ENCODE results near the gene ZXDC. TPM values are rescaled to one million over a fixed set of nuclear protein-coding genes. Genes with fewer than 3 reads are reported as not detected.

Gene ZXDC
- polyA plus RNA-seq, 1 donor: 25.6 TPM

DNA sequence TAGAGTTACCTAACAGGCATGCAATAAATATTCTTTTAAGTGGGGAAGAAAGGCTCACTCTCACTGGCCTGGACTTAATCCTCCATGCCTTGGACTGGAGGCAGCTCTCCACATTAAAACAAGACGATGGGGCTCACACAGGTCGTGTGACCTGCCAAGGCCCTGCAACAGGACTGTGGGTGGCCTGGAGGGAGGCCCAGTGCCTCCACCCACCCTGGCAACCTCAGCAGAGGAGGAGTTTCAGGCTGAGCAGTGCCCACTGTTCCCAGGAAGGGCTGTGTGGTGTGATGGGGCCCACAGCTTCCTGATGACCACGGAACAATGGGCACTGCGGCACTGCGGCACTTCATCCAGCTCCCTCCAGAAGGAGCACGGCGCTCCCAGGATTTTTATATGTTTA lies 36.3 kb upstream of the ZXDC start:
- DNase-seq (ENCODE audit: low read depth): no peak

- DNase-seq (ENCODE audit: low read depth): no peak
These were observed 35.6 kb upstream of the ZXDC start for GRCh38 chr3:126511291-126511690.

DNA sequence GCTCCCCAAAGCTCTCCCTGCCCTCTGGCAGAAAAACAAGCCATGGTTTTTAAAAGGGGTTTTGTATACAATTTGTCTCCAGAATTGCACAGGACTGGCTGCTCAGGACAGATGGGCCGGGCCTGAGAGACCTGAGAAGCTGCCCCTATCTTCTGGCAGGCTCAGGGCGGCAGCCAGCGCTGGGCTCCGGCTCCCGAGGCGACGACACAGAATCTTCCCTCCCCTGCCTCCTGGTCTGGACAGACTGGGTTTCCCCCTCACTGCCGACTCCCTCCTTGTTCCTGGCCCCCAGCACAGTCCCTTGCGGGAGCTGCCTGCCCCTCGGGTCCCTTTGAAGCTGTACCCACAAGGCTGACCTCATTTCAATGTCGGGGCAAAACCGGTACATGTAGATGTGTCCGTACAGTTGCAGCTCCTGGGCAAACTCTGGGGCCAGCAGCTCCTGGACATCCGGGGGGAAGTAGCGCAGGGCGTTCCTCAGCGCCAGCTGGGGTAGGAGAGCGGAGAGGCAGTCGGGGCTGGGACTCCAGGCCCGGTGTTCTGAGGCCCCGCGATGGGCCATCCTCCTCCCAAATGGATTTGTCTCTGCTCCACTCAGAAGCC lies 34.7 kb upstream of the ZXDC start:
- no peak for DNase-seq (ENCODE audit: low read depth)

DNA sequence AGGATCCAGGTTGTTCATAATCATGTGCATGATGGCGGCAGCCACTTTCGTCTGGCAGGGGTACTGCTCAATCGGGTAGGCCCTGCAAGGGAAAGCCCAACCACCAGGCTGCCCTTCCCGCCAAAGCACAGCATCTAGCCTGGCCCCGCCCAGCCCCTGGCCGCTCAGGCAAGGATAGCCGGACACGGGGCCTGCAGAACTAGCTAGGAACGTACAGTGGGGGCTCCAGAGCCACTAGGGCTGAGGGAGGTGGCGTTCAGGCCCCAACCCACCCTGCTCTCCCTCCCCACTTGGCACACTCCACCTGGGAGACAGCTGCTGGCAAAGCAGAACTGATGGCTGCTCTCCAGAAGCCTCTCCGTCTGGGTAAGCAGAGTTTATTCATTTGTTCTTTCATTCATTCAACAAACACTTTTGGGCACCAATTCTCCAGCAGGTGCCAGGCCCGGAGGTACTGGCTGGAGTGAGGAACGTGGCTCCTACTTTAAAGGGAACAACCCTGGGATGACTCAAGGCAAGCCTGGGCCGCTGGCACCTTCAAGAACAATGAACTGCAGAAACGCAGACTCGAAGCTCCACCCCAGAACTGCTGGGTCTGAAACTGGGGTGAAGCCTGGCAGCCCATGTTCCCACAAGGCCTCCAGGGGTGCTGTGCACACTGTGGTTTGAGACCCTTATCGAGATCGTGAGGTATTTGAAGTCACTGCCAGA lies 34.1 kb upstream of the ZXDC start:
- DNase-seq (ENCODE audit: low read depth): no peak

- no peak for DNase-seq (ENCODE audit: low read depth)
These were observed 32.9 kb upstream of the ZXDC start for GRCh38 chr3:126508564-126508964.

DNA sequence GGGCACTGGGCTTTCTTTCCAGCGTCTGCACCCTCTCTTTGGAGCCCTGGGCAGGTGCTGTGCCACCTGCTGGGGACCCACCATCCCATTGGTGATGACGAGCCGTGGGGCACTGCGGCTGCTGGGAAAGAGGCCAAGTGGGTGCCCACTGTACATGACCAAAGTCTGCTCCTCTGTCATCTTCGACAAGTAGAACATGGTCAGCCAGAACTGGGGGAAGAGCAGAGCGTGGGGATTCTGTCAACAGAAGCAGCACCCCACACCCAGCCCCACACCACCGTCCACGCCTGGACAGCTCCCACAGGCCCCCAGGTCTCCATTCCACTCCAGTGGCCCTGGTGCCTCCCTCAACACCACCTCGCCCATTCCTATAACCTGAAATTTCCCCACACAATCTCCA lies 32.2 kb upstream of the ZXDC start:
- DNase-seq (ENCODE audit: low read depth): no peak

DNA sequence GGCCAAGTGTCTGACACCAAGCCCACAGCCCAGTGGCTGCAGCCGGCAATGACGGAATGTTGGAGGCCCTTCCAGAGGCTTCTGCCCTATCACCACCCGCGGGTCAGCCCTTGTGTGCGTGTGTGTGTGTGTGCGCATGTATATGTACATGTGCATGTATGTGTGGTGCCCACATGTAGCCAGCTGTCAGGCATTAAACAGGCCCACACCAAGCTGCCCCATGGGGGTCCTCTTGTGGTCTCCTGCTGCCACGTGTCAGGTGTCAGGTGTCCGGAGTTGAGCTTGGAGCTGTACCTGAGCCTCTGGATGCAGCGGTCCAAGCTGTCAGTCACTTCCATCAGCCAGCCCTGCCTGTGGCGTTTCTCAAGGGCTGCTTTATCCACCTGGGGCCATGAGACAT lies 28.0 kb upstream of the ZXDC start:
- no peak for DNase-seq (ENCODE audit: low read depth)

DNA sequence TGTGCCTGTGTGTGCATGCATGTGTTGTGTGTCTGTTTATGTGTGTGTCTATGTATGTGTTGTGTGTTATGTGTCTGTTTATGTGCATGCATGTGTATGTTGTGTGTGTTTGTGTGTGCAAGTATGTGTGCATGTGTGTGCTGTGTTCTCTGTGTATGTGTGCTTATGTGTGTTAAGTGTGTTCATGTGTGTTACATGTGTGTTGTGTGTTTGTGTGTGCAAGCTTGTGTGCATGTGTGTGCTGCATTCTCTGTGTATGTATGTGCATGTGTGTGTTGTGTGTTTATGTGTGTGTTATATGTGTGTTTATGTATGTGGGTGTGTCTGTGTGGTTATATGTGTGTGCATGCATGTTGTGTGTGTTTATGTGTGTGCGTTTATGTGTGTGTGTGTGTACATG lies 27.0 kb upstream of the ZXDC start:
- DNase-seq (ENCODE audit: low read depth): no peak

DNA sequence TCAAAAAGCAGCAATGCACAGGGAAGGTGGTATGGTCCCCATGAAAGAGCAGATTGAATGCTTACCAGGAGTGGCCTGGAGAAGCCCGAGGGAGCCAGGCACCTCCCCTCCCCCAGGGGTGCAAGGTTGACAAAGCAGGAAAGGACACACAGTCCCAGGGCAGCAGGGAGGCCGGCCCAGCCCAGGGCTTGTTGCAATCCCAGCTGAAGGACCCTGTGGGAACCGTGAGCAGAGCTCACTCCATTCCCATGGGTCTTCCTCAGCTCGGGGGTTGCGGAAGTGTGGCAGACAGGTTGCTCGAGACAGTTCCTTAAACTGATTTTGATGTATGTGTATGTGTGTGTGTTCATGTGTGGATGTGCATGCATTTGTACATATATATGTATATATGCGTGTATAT lies 26.0 kb upstream of the ZXDC start:
- no peak for DNase-seq (ENCODE audit: low read depth)

- DNase-seq (ENCODE audit: low read depth): no peak
These were observed 25.4 kb upstream of the ZXDC start for GRCh38 chr3:126501054-126501453.

DNA sequence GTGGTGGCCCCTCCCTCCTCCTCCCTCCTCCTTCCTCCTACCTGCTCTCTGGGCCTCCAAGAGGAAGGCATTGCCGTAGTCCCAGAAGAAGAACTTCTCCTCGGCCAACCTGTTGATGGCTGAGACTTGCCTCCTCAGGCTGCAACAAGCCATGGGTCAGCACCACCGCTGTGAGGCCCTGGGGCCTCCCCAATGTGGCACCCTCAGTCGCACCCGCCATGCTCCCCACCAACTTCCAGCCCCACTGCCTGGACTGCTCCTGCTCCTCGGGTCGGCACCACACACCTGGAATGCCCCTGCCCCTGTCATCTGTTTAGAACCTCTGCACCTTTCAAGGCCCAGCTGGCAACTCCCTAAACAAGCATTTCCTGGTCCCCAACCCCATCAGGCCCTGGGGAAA lies 24.3 kb upstream of the ZXDC start:
- DNase-seq (ENCODE audit: low read depth): no peak

- DNase-seq (ENCODE audit: low read depth): no peak
These were observed 23.7 kb upstream of the ZXDC start for GRCh38 chr3:126499401-126499800.

- DNase-seq (ENCODE audit: low read depth): no peak
These were observed 23.2 kb upstream of the ZXDC start for GRCh38 chr3:126498929-126499328.

- no peak for DNase-seq (ENCODE audit: low read depth)
These were observed 22.8 kb upstream of the ZXDC start for GRCh38 chr3:126498461-126498860.

- DNase-seq (ENCODE audit: low read depth): no peak
These were observed 22.3 kb upstream of the ZXDC start for GRCh38 chr3:126497956-126498355.

DNA sequence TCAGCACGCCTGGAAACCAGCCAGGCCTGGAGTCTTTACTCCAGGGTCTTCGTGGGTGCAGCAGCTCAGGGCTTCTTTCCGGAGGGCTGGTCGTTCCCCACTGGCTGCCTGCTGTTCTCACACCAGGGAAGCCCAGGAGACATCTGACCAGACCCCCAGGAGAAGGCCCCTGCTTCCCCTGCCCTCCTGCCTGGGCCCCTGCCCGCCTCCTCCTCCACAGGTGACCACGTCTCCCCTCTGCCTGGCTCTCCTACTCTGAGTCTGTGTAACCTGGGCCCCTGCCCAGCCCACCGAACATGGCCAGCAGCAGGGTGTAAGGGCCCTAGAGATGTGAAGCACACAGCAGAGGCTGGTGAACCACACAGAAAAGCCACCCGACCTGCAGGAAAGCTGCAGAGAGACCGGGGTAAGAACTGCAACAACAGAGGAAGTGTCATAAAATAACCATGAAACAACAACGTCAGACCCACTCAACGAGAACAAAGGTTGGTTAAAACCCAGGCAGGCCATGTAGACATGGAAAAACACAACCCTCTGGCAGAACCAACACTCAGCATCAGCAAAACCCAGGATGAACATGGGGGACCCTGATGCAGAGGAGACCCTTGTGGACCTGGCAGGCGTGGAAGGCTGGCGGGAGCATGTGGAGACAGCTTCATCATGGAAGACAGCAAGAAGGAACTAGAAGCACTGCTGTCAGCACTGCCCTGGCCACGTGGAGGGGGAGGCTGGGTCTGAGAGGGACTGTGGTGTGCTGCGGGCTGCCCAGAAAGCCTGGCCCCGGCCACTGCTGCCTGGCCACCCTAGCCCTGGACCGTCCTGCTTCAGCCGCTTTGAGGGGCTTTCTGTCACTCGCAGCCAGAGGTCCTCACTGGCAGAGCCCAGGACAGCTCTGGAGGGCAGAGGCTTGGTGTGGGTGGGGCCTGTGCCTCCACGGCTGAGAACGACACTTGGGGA lies 21.5 kb upstream of the ZXDC start:
- DNase-seq (ENCODE audit: low read depth): no peak

GRCh38 chr3:126495786-126496185 lies 20.1 kb upstream of the ZXDC start:
- no peak for DNase-seq (ENCODE audit: low read depth)

DNA sequence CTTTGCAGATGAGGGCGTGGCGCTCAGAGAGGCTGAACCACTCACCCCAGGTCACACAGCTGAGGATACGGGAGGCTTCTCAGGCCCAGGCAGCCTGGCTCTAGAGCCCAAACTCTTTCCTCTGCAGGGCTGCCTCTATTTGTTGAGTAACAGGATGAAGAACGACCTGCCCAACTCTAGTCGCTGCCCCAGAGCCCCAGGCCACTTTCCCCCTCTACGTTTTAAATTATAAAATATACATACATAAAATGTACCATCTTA lies 19.2 kb upstream of the ZXDC start:
- DNase-seq (ENCODE audit: low read depth): no peak

- no peak for DNase-seq (ENCODE audit: low read depth)
These were observed 18.7 kb upstream of the ZXDC start for GRCh38 chr3:126494204-126494969.

DNA sequence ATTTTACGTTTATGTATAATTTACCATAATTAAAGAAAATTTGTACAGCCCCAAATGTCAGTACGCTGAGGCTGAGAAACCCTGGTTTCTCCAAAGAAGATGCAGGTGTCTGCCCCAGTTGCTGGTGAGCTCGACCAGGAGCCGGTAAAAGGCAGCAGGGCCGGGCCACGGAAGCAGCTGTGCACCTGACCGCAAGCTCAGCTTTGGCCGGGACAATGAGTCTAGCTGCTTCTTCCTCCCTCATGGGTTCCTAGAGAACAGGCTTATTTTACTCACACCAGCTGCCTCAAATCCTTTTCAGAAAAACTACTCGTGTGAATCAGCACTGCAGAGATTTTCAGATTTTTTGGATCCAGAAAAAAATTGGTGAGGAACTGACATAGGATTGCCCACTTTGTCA lies 18.0 kb upstream of the ZXDC start:
- no peak for DNase-seq (ENCODE audit: low read depth)

GRCh38 chr3:126493051-126493450 lies 17.4 kb upstream of the ZXDC start:
- no peak for DNase-seq (ENCODE audit: low read depth)
